HepG2 (cell line): ENCODE measurements around the gene USP19. TPM values are rescaled to one million over a fixed set of nuclear protein-coding genes. Genes with fewer than 3 reads are reported as not detected.
A peak's percentile ranks its signal among the peaks of the same experiment; 100 is the strongest.

ENCODE experiments used
- ATAC-seq: fragments of 200-7000 bp; cut with Tn5 transposase; 3 replicates; pipeline ENCODE4 v1.9.1; 2020; ENCODE audit warnings: mild to moderate bottlenecking, moderate library complexity
- BruUV-seq: library from RNA; stranded (reverse); fragments of 400-500 nt; replicated peaks from 2 replicates; lab custom pipeline; 2021; lab: Mats Ljungman, UMichigan
- CTCF ChIA-PET: fragments of 300-600 bp; formaldehyde crosslinking; extraction: SDS; loops from one replicate; lab custom pipeline; 2021; ENCODE audit warnings: low total read pairs, inconsistent platforms, low intra/inter-chr PET ratio; lab: Yijun Ruan, JAX
- POLR2A ChIA-PET: fragments of 350-600 bp; sonication (Branson Sonifier 250); formaldehyde crosslinking; loops from one replicate; lab custom pipeline; 2020; ENCODE audit warnings: antibody characterized with exemption, inconsistent platforms; lab: Yijun Ruan, JAX
- DNase-seq: peaks from one replicate; pipeline ENCODE4 v3.0.0-alpha.2; 2015; ENCODE audit warnings: low spot score
- FAIRE-seq: peaks from 3 replicates; lab custom pipeline; 2011; peaks lifted over from hg19 to GRCh38; lab: Jason Lieb, UNC
- H2AFZ ChIP-seq: one replicate; pipeline ENCODE4 v1.6.1; 2011; ENCODE audit warnings: low read length, inconsistent platforms
- H3K27ac ChIP-seq: fragments of 300-600 bp; 3 replicates; pipeline ENCODE4 v1.8.0; 2011; ENCODE audit warnings: mixed run types, mild to moderate bottlenecking, mixed read lengths, low read length, inconsistent platforms; ENCODE audit not compliant: insufficient read depth; ENCODE audit errors: extremely low read length
- H3K27me3 ChIP-seq, 2 experiments: fragments of 200-600 bp in 1 of 2; 2 replicates in 1 of 2; 3 replicates in 1 of 2; pipeline versions ENCODE4 v1.6.0 to v1.8.0; 2011; ENCODE audit warnings: low read length in 2 of 2, mild to moderate bottlenecking in 2 of 2, moderate library complexity in 2 of 2, inconsistent platforms in 1 of 2; ENCODE audit not compliant: insufficient read depth in 2 of 2, control insufficient read depth in 1 of 2
- H3K36me3 ChIP-seq, 2 experiments: fragments of 200-600 bp in 1 of 2; replicated peaks in 1 of 2; 2 replicates in 1 of 2; 3 replicates in 1 of 2; pipeline versions ENCODE4 v1.5.1 to v1.8.0; 2011; ENCODE audit warnings: low read length in 2 of 2, inconsistent platforms in 1 of 2; ENCODE audit not compliant: insufficient read depth in 2 of 2, control insufficient read depth in 1 of 2
- H3K4me1 ChIP-seq: 2 replicates; pipeline ENCODE4 v1.5.1; 2012; ENCODE audit warnings: low read length, inconsistent platforms; ENCODE audit not compliant: insufficient read depth
- H3K4me2 ChIP-seq: 2 replicates; pipeline ENCODE4 v1.6.0; 2011; ENCODE audit warnings: low read depth, low read length, inconsistent platforms
- H3K4me3 ChIP-seq, 3 experiments: fragments of 200-600 bp in 1 of 3; sonication (generic), shearing (Covaris generic) in 1 of 3; replicated peaks in 1 of 3; 2 replicates each; pipeline ENCODE4 v1.5.1; 2011 to 2016; ENCODE audit warnings: low read length in 3 of 3, inconsistent platforms in 2 of 3, low read depth in 2 of 3, mild to moderate bottlenecking in 2 of 3, control low read depth in 1 of 3, mixed read lengths in 1 of 3; ENCODE audit not compliant: insufficient read depth in 1 of 3
- H3K79me2 ChIP-seq: one replicate; pipeline ENCODE4 v1.6.1; 2011; ENCODE audit warnings: low read length, inconsistent platforms; ENCODE audit not compliant: insufficient read depth
- H3K9ac ChIP-seq: 2 replicates; pipeline ENCODE4 v1.6.0; 2011; ENCODE audit warnings: mild to moderate bottlenecking, low read depth, low read length, inconsistent platforms; ENCODE audit not compliant: insufficient read depth
- H3K9me3 ChIP-seq: 2 replicates; pipeline ENCODE4 v1.5.1; 2012; ENCODE audit warnings: mild to moderate bottlenecking, low read length
- H4K20me1 ChIP-seq: 2 replicates; pipeline ENCODE4 v1.6.0; 2011; ENCODE audit warnings: inconsistent platforms, mild to moderate bottlenecking, low read length, moderate library complexity; ENCODE audit not compliant: insufficient read depth
- ARNT ChIP-seq: fragments of 450-650 bp; IDR thresholded peaks from 2 replicates; pipeline ENCODE4 v1.6.1; 2017
- CENPT ChIP-seq: sonication (generic); formaldehyde crosslinking; IDR thresholded peaks from 2 replicates; pipeline ENCODE4 v1.8.0; 2022; ENCODE audit warnings: low read depth, mild to moderate bottlenecking, moderate library complexity, missing genetic modification reagents
- FOXA1 ChIP-seq, 2 experiments: fragments of 450-650 bp in 1 of 2; sonication (generic) in 1 of 2; formaldehyde crosslinking in 1 of 2; IDR thresholded peaks; 2 replicates each; pipeline versions ENCODE4 v1.4.0 to v1.6.1; 2016 to 2020; ENCODE audit warnings: missing genetic modification reagents in 1 of 2
- HDAC1 ChIP-seq: sonication (generic); formaldehyde crosslinking; IDR thresholded peaks from 2 replicates; pipeline ENCODE4 v1.5.1; 2020; ENCODE audit warnings: mild to moderate bottlenecking, missing genetic modification reagents
- HOXA7 ChIP-seq: sonication (generic); formaldehyde crosslinking; IDR thresholded peaks from 2 replicates; pipeline ENCODE4 v1.8.1; 2022; ENCODE audit warnings: mild to moderate bottlenecking, missing genetic modification reagents, moderate library complexity
- HOXA9 ChIP-seq: sonication (generic); formaldehyde crosslinking; IDR thresholded peaks from 2 replicates; pipeline ENCODE4 v1.8.1; 2022; ENCODE audit warnings: missing genetic modification reagents, mild to moderate bottlenecking, moderate library complexity, borderline replicate concordance
- JUND ChIP-seq: sonication (generic); formaldehyde crosslinking; IDR thresholded peaks from 2 replicates; pipeline ENCODE4 v1.8.0; 2022; ENCODE audit warnings: mild to moderate bottlenecking, missing genetic modification reagents
- MTA1 ChIP-seq: sonication (generic); formaldehyde crosslinking; IDR thresholded peaks from 2 replicates; pipeline ENCODE4 v1.4.0; 2020; ENCODE audit warnings: missing genetic modification reagents, mild to moderate bottlenecking, borderline replicate concordance
- POLR2AphosphoS2 ChIP-seq: IDR thresholded peaks from 2 replicates; pipeline ENCODE4 v1.6.1; 2011; ENCODE audit warnings: low read depth, low read length, improper control_type of control experiment
- SOX6 ChIP-seq, 2 experiments: fragments of 450-650 bp in 1 of 2; sonication (generic) in 1 of 2; formaldehyde crosslinking in 1 of 2; IDR thresholded peaks; 2 replicates each; pipeline versions ENCODE4 v1.4.0 to v1.6.1; 2017 to 2020; ENCODE audit warnings: antibody characterized with exemption in 1 of 2, mild to moderate bottlenecking in 1 of 2, missing genetic modification reagents in 1 of 2
- THAP11 ChIP-seq: IDR thresholded peaks from 2 replicates; pipeline ENCODE4 v1.6.1; 2016; ENCODE audit warnings: missing biosample characterization, missing genetic modification reagents
- ZKSCAN1 ChIP-seq: fragments of 150-350 bp; IDR thresholded peaks from 2 replicates; pipeline ENCODE4 v1.6.1; 2014; ENCODE audit warnings: low read length
- ZMYM2 ChIP-seq: sonication (generic); formaldehyde crosslinking; IDR thresholded peaks from 2 replicates; pipeline ENCODE4 v1.8.0; 2022; ENCODE audit warnings: mild to moderate bottlenecking, missing genetic modification reagents
- ZNF530 ChIP-seq: sonication (generic); formaldehyde crosslinking; IDR thresholded peaks from 2 replicates; pipeline ENCODE4 v1.5.0; 2020; ENCODE audit warnings: low read depth, mild to moderate bottlenecking, missing genetic modification reagents
- WGBS: methylation state at CpG from one replicate; pipeline ENCODE4 v1.1.6; 2017; ENCODE audit warnings: low lambda C conversion rate; 5-methylcytosine and 5-hydroxymethylcytosine counted together
- in situ Hi-C: cut with HindIII; loops from 2 replicates; pipeline ENCODE4 v1.10.0; 2017; ENCODE audit warnings: low pct_unique_long_range_greater_than_20kb; ENCODE audit not compliant: extremely low pct_ligation_motif_present
- intact Hi-C: fragments of 100-400 bp; cut with micrococcal nuclease; formaldehyde crosslinking; loops from one replicate; pipeline ENCODE4 v1.10.0; 2022; ENCODE audit not compliant: unreplicated experiment
- polyA plus RNA-seq, 8 experiments: library from polyadenylated mRNA; depleted of rRNA in 3 of 8; stranded (reverse) in 7 of 8; unstranded in 1 of 8; fragments of >200 nt; fragmentation: Illumina TruSeq in 4 of 8; extraction: Trizol in 4 of 8; gene quantifications; 2 replicates each; pipeline versions ENCODE4 v1.2.1 to v1.2.3, GENCODE V29; 2011 to 2016; ENCODE audit warnings: low read depth in 4 of 8, missing spikeins in 1 of 8, mixed read lengths in 1 of 8; ENCODE audit not compliant: insufficient read depth in 1 of 8
- total RNA-seq, 5 experiments: library from RNA; depleted of rRNA; stranded (reverse); fragments of >200 nt; fragmentation: Illumina TruSeq; extraction: Trizol; gene quantifications; 2 replicates each; pipeline ENCODE4 v1.2.3, GENCODE V29; 2016; ENCODE audit warnings: low read depth in 1 of 5
- TF ChIP-seq, protein P1 (sequence below): sonication (generic); formaldehyde crosslinking; IDR thresholded peaks from 2 replicates; pipeline ENCODE4 v1.5.0; 2020; ENCODE audit warnings: mild to moderate bottlenecking, missing genetic modification reagents, borderline replicate concordance
- TF ChIP-seq, protein P2 (sequence below): sonication (generic); formaldehyde crosslinking; IDR thresholded peaks from 2 replicates; pipeline ENCODE4 v1.8.0; 2022; ENCODE audit warnings: mild to moderate bottlenecking, missing genetic modification reagents, borderline replicate concordance
- TF ChIP-seq, protein P3 (sequence below): IDR thresholded peaks from 2 replicates; pipeline ENCODE4 v1.6.1; 2016; ENCODE audit warnings: mild to moderate bottlenecking, missing biosample characterization, missing genetic modification reagents

USP19 gene
- total and polyA plus RNA-seq, 2 of the 13 experiments (the other 11 are each of a cell fraction or from before 2014, with no cell fraction given): 28.3 to 31.7 TPM

DNA sequence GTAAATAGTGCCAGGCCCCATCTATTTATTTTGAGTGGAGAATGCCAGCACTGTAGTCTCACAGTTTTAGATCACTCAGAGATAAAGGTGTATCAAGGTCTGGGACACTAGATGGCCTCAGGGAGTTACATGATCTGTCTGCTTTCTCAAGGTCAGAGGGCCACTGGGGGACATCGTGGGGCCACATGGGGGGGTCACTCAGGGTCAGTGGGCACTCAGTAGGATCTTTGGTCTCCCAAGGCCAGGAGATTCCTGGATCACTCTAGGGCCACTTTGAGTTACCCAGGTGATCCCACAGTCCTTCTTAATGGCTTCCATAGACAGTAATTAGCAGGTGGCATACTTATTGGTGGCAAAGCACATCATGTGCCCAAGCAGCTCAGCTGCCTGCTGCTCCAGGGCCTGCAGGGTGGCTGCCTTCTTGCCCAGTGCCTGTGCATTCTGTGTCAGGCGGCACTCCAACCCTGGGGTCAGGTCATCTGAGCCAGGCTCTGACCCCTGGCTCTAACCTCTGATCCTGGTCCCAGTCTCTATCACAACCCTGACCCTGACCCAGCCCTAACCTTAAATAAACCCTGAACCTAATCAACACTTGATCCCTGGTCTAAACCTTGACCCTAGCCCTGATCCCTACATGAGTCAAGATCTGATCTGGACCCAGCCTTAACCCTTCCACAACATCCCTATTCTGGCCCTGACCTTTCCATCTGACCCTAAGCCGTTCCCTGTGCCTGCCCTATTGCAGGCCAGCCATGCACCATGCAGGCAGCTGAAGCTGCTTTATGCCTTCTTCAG is 14.0 kb upstream of the USP19 start:
- POLR2A ChIA-PET: interaction anchor here (1.0 to 8.5 kb wide), 6 partner anchors 14 to 661 kb away, joined by 3 to 110 read pairs (median 4); partner anchors contain the start of genes QRICH1, USP19 and WDR6
- Histone ChIP-seq H3K9ac (no peak overlapping the region), H3K79me2 (peaks cover 15% of the 10 kb centered on the region), H3K36me3 (peaks cover 3 to 10% of the 10 kb centered on the region in 2 experiments; a peak in 2 of 5 replicates), H3K9me3 (no peaks in the 10 kb centered on the region), H3K27me3 (no peaks in the 10 kb centered on the region), H3K4me3 (0 out of 6 replicates have a peak overlapping the region, but pooled peaks of 1 of the 3 experiments have one; percentile 78), H4K20me1 (no peaks in the 10 kb centered on the region), H3K27ac (peak overlapping the region; percentile 46), H3K4me1 (peaks cover 39% of the 10 kb centered on the region), H2AFZ (no peak overlapping the region), H3K4me2 (peak overlapping the region; percentile 97; the same call in 1 of the 2 replicates)
- peak; percentile 15 for ATAC-seq
- 0% methylated on average over 1 of the region's 3 CpGs for WGBS
- intact Hi-C loops: loop anchor here (5.0 kb wide), 1 partner anchor 42 kb away; the partner anchor contains the start of gene QRICH1
- DNase-seq: peak; percentile 53
- in situ Hi-C loops: no loop called here
- CTCF ChIA-PET: no interaction called here
- no TSS peak for BruUV-seq
- peak; percentile 64 for FAIRE-seq
- TF ChIP-seq ZNF530 (CRISPR knock-in tag) (0 out of 2 replicates have a peak, but pooled peaks have one; percentile 53), ARNT (no peak), FOXA1 (IDR thresholded peaks at IDR 0.05) (no peak), FOXA1 (CRISPR knock-in tag; IDR thresholded peaks at IDR 0.05) (no peak), ZKSCAN1 (peak; percentile 86), MTA1 (CRISPR knock-in tag) (peak; percentile 62; the same call in 1 of the 2 replicates), JUND (CRISPR knock-in tag) (0 out of 2 replicates have a peak, but pooled peaks have one; percentile 48), HDAC1 (CRISPR knock-in tag) (0 out of 2 replicates have a peak, but pooled peaks have one; percentile 6), ZMYM2 (CRISPR knock-in tag) (peak; percentile 47; the same call in 1 of the 2 replicates), CENPT (CRISPR knock-in tag) (no peak), HOXA7 (CRISPR knock-in tag) (no peak), POLR2AphosphoS2 (no peak), SOX6 (IDR thresholded peaks at IDR 0.05) (no peak), SOX6 (CRISPR knock-in tag; IDR thresholded peaks at IDR 0.05) (peak; percentile 38; the same call in 1 of the 2 replicates), THAP11 (CRISPR knock-in tag) (no peak), HOXA9 (no peak)
- TF ChIP-seq, protein P1, sequence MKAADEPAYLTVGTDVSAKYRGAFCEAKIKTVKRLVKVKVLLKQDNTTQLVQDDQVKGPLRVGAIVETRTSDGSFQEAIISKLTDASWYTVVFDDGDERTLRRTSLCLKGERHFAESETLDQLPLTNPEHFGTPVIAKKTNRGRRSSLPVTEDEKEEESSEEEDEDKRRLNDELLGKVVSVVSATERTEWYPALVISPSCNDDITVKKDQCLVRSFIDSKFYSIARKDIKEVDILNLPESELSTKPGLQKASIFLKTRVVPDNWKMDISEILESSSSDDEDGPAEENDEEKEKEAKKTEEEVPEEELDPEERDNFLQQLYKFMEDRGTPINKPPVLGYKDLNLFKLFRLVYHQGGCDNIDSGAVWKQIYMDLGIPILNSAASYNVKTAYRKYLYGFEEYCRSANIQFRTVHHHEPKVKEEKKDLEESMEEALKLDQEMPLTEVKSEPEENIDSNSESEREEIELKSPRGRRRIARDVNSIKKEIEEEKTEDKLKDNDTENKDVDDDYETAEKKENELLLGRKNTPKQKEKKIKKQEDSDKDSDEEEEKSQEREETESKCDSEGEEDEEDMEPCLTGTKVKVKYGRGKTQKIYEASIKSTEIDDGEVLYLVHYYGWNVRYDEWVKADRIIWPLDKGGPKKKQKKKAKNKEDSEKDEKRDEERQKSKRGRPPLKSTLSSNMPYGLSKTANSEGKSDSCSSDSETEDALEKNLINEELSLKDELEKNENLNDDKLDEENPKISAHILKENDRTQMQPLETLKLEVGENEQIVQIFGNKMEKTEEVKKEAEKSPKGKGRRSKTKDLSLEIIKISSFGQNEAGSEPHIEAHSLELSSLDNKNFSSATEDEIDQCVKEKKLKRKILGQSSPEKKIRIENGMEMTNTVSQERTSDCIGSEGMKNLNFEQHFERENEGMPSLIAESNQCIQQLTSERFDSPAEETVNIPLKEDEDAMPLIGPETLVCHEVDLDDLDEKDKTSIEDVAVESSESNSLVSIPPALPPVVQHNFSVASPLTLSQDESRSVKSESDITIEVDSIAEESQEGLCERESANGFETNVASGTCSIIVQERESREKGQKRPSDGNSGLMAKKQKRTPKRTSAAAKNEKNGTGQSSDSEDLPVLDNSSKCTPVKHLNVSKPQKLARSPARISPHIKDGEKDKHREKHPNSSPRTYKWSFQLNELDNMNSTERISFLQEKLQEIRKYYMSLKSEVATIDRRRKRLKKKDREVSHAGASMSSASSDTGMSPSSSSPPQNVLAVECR (CRISPR knock-in tag): peak; percentile 39; the same call in 1 of the 2 replicates
- TF ChIP-seq, protein P2, sequence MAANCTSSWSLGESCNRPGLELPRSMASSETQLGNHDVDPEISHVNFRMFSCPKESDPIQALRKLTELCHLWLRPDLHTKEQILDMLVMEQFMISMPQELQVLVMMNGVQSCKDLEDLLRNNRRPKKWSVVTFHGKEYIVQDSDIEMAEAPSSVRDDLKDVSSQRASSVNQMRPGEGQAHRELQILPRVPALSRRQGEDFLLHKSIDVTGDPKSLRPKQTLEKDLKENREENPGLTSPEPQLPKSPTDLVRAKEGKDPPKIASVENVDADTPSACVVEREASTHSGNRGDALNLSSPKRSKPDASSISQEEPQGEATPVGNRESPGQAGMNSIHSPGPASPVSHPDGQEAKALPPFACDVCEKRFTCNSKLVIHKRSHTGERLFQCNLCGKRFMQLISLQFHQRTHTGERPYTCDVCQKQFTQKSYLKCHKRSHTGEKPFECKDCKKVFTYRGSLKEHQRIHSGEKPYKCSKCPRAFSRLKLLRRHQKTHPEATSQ (CRISPR knock-in tag): 0 out of 2 replicates have a peak, but pooled peaks have one; percentile 27
- TF ChIP-seq, protein P3, sequence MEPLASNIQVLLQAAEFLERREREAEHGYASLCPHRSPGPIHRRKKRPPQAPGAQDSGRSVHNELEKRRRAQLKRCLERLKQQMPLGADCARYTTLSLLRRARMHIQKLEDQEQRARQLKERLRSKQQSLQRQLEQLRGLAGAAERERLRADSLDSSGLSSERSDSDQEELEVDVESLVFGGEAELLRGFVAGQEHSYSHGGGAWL (CRISPR knock-in tag): no peak
